Measurements from ENCODE around the gene MAP3K8.
"Not testable (repeated sequence)": the region's sequence is repeated elsewhere in the genome, so short reads cannot be mapped to it uniquely, and the experiment has no call there.

Gene MAP3K8

GRCh38 chr10:30423655-30424275, 10.2 kb upstream of the MAP3K8 start:
- not testable (repeated sequence) for DNase-seq

- no peak for DNase-seq
These were observed 8.5 kb upstream of the MAP3K8 start for GRCh38 chr10:30425336-30426075.

- DNase-seq = no peak
These were observed 3.3 kb upstream of the MAP3K8 start for GRCh38 chr10:30430544-30431298.

GRCh38 chr10:30431435-30431911, 2.5 kb upstream of the MAP3K8 start:
- DNase-seq = no peak

GRCh38 chr10:30432622-30433305, 1.2 kb upstream of the MAP3K8 start:
- no peak for DNase-seq

- DNase-seq = no peak
These were observed 666 bp upstream of the MAP3K8 start for GRCh38 chr10:30433306-30433729.

GRCh38 chr10:30434273-30435072, 489 bp downstream of the MAP3K8 start:
- no peak for DNase-seq

- no peak for DNase-seq
These were observed 1.1 kb downstream of the MAP3K8 start for GRCh38 chr10:30435073-30435422.

- not testable (repeated sequence) for DNase-seq
These were observed 1.6 kb downstream of the MAP3K8 start for GRCh38 chr10:30435499-30436167.

- no peak for DNase-seq
These were observed 2.2 kb downstream of the MAP3K8 start for GRCh38 chr10:30436191-30436611.

- DNase-seq = no peak
These were observed 2.7 kb downstream of the MAP3K8 start for GRCh38 chr10:30436671-30437030.

- DNase-seq = no peak
These were observed 3.3 kb downstream of the MAP3K8 start for GRCh38 chr10:30437031-30437841.

GRCh38 chr10:30438021-30438850, 4.3 kb downstream of the MAP3K8 start:
- no peak for DNase-seq

GRCh38 chr10:30439931-30440330, 5.9 kb downstream of the MAP3K8 start:
- DNase-seq = no peak

GRCh38 chr10:30442019-30442606, 8.1 kb downstream of the MAP3K8 start:
- no peak for DNase-seq

GRCh38 chr10:30443049-30443448, 9.1 kb downstream of the MAP3K8 start:
- DNase-seq = no peak

GRCh38 chr10:30445711-30446110, 11.7 kb downstream of the MAP3K8 start:
- DNase-seq = no peak

GRCh38 chr10:30447125-30447799, 13.3 kb downstream of the MAP3K8 start:
- no peak for DNase-seq

- no peak for DNase-seq
These were observed 14.1 kb downstream of the MAP3K8 start for GRCh38 chr10:30448092-30448491.

All from NCI-H2029 treated with DMSO at 0.1 percent for 48 hours (cell line).